DMS 273 treated with DMSO at 0.1 percent for 48 hours (cell line): ENCODE results near the gene SLC37A1.

Source experiments
- DNase-seq: peaks from one replicate; lab custom pipeline; 2025; lab: John Stamatoyannopoulos, UW

The SLC37A1 gene

DNA sequence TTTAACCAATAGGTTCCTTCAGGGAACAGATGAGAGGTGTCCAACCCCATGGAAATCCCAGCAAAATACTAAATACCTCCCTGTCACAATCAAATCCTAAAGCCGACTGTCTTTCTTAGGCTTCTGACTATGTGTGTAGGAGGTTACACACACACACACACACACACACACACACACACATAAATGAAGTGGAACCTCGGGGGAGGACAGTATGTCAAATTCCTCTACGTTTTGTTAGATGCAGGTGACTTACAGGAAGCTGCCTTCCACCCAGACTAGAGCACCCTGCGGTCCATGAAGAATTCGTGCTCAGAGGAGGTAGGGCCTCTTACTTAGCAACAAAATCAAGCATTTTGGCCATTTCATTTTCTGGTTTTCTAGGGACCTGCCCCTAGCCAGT lies 34.1 kb upstream of the SLC37A1 start:
- no peak for DNase-seq

- no peak for DNase-seq
Measured at GRCh38 chr21:42480736-42481135, 32.9 kb upstream of the SLC37A1 start.

DNA sequence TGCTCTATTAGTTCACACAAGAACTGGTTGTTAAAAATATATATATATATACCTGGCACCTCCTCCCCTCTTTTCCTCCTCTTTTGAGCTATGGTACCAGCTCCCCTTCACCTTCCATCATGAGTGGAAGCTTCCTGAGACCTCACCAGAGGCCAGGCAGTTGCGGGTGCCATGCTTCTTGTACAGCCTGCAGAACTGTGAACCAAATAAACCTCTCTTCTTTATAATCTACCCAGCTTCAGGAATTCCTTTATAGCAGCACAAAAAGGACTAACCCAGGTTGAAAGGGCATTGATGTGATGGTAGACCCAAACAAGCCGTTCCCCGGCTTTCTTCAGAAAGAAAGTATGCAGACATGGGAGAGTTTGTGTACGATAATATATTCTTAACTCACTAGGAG lies 32.5 kb upstream of the SLC37A1 start:
- DNase-seq, result no peak

DNA sequence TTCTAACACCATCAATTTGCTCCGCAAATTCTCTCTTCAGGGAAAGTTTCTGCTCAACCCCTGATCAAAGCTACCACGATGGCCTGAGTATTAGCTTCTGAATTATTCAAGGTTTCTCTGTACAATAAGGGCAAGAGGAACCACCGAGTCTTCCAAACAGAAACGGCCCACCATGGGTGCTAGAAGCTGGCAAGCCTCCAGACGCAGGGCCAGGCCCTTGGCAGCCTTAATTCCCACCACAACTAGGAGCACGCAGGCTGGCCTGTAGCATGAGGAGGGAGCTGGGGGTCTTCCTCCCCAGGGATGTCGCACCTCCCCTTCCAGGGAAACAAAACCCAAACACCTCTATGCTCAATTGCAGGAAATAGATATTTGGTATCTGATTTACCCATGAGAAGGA lies 28.7 kb upstream of the SLC37A1 start:
- DNase-seq, result no peak

DNA sequence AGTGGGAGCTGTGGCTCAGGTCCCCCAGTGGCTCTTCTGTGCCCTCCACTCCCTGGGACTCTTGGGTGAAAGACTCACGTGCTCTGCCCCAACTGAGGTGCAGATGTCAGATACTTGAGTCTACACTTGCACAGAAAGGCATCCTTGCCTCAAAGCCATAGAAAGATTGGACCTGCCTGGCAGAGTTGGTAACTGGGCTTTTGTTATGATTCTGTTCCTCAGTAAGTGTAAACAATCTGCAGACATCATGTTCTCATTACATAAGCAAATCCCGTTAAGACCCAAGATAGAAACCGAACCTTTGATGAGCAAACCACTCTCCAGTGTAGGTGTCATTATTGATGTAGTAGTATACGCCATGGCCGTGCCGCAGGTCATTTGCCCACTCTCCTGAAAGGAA lies 27.6 kb upstream of the SLC37A1 start:
- no peak for DNase-seq

DNA sequence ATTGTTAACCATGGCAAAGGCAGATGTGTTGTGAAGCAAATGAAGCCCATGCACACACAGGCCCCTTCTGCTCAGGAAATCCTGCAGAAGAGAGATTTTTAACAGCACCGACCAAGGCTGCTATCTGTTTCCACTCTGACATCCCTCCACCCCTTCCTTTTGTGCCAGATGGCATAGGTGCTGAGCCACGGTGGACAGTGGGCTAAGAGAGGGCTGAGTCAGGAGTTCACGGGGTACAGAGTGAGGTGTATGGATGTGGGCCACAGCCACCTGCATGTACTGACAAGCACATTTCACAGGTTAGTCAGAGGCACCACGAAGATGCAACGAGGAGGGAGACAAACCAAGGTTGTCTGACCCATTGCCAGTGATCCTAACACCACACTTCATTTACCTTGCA lies 27.1 kb upstream of the SLC37A1 start:
- DNase-seq, result no peak

GRCh38 chr21:42489006-42489563 lies 24.6 kb upstream of the SLC37A1 start:
- DNase-seq, result no peak

DNA sequence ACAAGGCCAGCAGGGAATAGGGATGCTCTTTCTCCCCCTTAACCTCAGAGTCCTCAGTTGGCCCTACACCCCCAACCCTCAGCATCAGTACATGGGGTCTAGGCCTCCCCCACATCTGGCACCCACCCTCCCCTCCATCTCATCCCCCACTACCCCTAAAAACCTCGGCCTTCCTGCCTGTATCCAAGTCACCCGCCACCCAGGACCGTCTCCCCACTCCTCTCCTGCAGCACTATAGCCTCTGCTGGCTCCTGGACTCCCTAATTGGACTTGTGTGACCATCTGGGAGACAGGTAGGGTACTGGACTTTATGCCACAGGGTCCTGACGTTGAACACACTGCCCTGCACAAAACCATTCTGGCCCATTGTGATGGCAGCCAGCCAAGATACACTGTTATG lies 23.7 kb upstream of the SLC37A1 start:
- no peak for DNase-seq

DNA sequence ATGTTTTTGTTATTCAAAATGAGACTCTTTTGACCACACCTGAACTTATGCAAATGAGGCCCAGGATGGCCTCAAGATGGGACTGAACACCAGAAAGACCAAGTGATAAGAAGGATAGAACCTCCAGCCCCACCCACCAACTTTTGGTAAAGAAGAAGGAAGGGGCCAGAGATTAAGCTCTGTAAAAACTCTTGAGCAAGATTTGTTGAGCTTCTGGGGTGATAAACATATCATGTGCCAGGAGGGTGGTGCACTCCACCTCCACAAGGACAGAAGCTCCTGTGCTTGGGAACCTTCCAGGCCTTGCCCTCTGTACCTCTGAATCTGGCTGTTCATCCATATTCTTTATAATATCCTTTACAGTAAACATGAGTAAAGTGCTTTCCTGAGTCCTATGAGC lies 22.9 kb upstream of the SLC37A1 start:
- DNase-seq, result no peak

DNA sequence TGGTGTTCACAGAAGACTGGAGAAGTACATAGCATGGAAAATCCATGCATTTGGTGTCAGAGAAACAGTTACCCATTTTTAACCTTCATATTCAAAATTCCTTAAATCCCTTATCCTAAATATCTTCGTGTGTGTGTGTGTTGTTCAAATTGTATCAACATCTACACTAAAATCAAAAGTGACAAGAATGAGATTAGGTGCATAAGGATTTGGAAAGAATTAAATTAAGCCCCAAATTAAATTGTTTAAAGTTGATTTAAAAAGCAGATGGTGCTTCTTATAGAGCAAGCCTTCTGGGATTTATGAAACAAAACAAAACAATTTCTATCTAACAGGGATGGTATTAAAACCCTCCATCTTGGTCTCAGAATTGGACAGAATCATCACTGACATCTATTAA lies 22.3 kb upstream of the SLC37A1 start:
- DNase-seq, result no peak

DNA sequence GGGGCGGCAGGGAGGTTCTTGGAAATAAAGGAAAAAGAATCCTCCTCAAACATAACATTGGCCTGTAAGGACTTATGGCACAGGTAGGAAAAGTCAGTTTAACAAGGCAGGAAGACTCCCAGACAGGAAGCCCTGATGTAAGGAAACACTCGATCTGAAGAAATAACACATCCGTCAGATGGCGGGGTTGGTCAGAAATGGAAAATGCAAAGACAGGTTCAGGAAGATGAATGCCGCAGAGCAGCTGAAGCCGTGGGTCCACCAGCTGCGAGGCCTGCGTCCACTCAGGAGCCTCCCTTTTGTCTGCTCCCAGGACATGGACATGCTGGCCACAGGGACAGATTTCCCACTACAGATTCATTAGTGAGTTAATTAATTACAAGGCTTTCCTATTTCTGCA lies 21.5 kb upstream of the SLC37A1 start:
- DNase-seq, result no peak

DNA sequence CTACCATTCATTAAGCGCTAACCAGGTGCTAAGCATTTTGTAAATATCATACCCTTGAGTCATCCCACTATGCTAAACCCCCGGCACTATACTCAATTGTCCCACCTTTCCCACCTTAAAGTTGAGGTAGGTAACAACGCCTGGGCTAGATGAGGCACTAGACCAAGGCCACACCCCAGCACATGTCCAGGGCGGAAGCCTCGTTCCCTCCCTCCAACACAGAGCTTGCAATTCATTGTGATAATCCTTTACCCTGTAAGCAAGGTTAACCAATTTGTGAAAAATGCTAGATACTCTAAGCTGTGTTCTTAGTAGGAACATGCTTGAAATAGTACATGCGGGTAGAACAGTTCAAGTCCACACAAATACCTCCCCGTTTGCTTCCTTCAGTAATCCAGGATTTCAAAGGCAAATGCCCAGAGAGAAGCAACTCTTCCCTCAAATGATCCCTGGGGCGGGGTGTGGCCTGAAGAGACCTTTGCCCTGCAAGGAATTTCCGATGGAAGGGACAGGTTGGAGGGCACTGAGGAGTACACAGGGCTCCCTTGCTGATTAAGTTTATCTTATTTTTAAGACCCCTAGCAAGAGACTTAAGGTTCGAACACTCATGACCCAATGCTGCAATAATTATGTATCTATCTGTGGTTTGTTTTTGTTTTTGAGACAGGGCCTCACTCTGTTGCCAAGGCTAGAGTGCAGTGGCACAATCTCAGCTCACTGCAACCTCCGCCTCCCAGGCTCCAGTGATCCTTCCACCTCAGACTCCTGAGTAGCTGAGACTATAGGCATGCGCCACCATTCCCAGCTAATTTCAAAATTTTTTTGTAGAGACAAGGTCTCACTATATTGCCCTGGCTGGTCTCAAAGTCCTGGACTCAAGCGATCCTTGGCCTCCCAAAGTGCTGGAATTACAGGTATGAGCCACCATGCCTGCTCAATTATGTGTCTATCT lies 20.3 kb upstream of the SLC37A1 start:
- no peak for DNase-seq

DNA sequence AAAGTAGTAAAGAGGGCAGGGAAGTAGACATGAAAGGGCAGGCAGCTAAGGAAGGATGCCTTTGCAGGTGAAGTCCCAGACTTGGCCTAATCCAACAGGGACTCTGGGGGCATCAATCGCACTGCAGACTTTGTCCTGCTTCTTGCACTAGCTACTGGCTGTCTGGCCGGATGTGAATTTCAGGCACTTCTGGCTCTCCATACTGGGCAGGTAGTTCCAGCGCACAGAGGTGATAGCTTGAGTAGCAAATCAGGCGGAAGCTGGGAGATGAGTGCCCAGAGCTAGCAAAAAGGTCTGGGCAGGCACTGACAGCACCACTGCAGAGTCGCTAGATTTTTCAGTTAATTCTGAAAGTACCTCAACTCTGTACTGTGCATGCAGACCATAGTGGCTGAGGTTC lies 18.6 kb upstream of the SLC37A1 start:
- no peak for DNase-seq

GRCh38 chr21:42495765-42496119 lies 17.9 kb upstream of the SLC37A1 start:
- no peak for DNase-seq

- peak; percentile 97 for DNase-seq
Measured at GRCh38 chr21:42496120-42496838, 17.4 kb upstream of the SLC37A1 start, which contains the start of gene RSPH1. RSPH1 (minus strand) TSS chr21:42496224; CDS start chr21:42496186, 38 bp downstream.

GRCh38 chr21:42496839-42497202 lies 16.8 kb upstream of the SLC37A1 start:
- no peak for DNase-seq

- no peak for DNase-seq
Measured at GRCh38 chr21:42498012-42498411, 15.6 kb upstream of the SLC37A1 start.

GRCh38 chr21:42499444-42500112 lies 14.1 kb upstream of the SLC37A1 start:
- no peak for DNase-seq

DNA sequence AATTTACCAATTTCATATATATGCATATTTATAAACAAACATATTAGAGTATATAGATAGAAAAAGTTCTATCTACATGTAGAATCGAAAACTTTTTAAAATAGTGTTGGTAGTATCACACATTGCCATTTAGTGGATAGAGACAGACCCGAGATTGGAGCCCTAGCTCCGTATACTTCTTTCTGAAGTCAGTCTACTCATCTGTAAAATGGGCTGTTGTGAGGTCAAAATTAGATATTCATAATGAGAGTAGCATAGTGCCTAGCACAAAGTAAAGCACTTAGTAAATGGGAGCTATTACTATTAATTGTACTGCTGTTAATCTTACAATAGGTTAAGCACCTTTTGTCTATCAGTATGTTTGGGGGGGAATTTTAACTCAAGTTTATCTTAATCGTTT lies 13.4 kb upstream of the SLC37A1 start:
- no peak for DNase-seq

- no peak for DNase-seq
Measured at GRCh38 chr21:42500736-42501135, 12.9 kb upstream of the SLC37A1 start.

DNA sequence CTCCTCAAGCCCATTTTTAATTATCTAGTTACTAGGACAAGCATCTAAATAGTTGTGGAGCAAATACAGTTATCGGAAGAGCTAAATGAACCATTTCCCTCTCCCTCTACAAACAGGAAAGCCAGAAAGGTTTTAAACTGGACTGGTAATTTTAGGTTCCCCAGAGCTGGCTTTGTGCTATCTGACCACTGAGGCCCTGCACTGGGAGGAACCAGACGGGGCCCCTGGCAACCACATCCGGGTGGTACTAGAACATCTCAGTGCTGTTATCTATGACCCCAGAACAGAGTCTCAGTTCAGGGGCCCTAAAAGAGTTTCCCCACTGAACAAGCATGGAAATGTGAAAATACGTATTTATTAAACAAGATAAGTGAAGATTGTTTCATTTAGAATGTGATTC lies 9.9 kb upstream of the SLC37A1 start:
- DNase-seq, result no peak

GRCh38 chr21:42505090-42505726 lies 8.4 kb upstream of the SLC37A1 start:
- no peak for DNase-seq
